ENCODE results near the gene HSDL2.
A peak's percentile ranks its signal among the peaks of the same experiment; 100 is the strongest.
"Not testable (repeated sequence)": the region's sequence is repeated elsewhere in the genome, so short reads cannot be mapped to it uniquely, and the experiment has no call there.

HSDL2 gene

DNA sequence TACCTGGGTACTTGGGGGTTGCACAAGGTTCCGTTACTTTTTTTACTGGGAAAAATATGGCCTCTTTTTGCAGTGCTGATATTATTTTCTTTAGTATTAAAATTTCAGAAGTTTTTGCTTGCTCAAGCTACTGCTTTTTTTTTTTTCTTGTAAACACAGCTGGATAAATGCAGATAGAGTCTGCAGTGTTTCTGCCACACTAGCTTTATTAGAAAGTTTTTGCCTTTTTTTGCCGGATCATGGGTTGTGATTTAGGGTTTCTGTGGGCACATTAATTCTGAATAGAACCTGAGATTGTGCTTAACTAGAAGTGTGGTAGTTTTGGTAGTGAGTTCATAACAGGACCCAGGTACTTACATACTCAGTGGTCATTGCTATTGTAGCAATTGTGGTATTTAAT lies 126.7 kb downstream of the HSDL2 start:
- H3K4me2 ChIP-seq (ENCODE audit: low read length, poor library complexity, severe bottlenecking), result no peak overlapping the region
- no peak overlapping the region for H3K23ac ChIP-seq (ENCODE audit: low read length in 2 of 2)
- H3K36me3 ChIP-seq (ENCODE audit: control insufficient read depth in 1 of 2, insufficient read depth in 2 of 2, low read depth in 1 of 2, low read length in 2 of 2), result no peaks in the 10 kb centered on the region
- DNase-seq, result no peak
- 73% methylated on average over 2 of the region's 2 CpGs for WGBS
- H2AFZ ChIP-seq (ENCODE audit: low read depth, low read length), result no peak overlapping the region
- no peak overlapping the region for H3K4ac ChIP-seq (ENCODE audit: low read depth in 1 of 2, low read length in 2 of 2)
- H3K4me1 ChIP-seq (ENCODE audit: control insufficient read depth, insufficient read depth, low read depth, low read length), result no peaks in the 10 kb centered on the region
- no peak overlapping the region for H2BK120ac ChIP-seq (ENCODE audit: low read depth, low read length)
- H2BK5ac ChIP-seq (ENCODE audit: low read depth, low read length, poor library complexity, severe bottlenecking), result no peak overlapping the region
- H3K27me3 ChIP-seq (ENCODE audit: control insufficient read depth in 1 of 2, insufficient read depth in 1 of 2, low read length in 2 of 2), result no peaks in the 10 kb centered on the region
- H4K8ac ChIP-seq (ENCODE audit: low read length), result no peak overlapping the region
- no peak overlapping the region for H3K4me3 ChIP-seq (ENCODE audit: insufficient read depth in 1 of 2, low read depth in 1 of 2, low read length in 2 of 2)
- H2BK15ac ChIP-seq (ENCODE audit: low read depth, poor library complexity, severe bottlenecking), result no peak overlapping the region
- H3K14ac ChIP-seq (ENCODE audit: low read length in 2 of 2), result no peak overlapping the region
- no peak overlapping the region for H3K27ac ChIP-seq (ENCODE audit: low read length, poor library complexity, severe bottlenecking)
- no peak overlapping the region for H3K9ac ChIP-seq (ENCODE audit: low read length)
- H2AK5ac ChIP-seq (ENCODE audit: low read length, severe bottlenecking), result no peak overlapping the region
- no peak overlapping the region for H3K18ac ChIP-seq (ENCODE audit: low read depth in 1 of 2, low read length in 2 of 2)
- no peaks in the 10 kb centered on the region for H3K9me3 ChIP-seq (ENCODE audit: control insufficient read depth, low read length)
- H2BK12ac ChIP-seq (ENCODE audit: low read length in 2 of 2), result no peak overlapping the region
- no peak overlapping the region for H4K91ac ChIP-seq (ENCODE audit: low read length)
- H3K79me1 ChIP-seq (replicated peaks; ENCODE audit: low read length, poor library complexity, severe bottlenecking), result peaks cover 29% of the 10 kb centered on the region

DNA sequence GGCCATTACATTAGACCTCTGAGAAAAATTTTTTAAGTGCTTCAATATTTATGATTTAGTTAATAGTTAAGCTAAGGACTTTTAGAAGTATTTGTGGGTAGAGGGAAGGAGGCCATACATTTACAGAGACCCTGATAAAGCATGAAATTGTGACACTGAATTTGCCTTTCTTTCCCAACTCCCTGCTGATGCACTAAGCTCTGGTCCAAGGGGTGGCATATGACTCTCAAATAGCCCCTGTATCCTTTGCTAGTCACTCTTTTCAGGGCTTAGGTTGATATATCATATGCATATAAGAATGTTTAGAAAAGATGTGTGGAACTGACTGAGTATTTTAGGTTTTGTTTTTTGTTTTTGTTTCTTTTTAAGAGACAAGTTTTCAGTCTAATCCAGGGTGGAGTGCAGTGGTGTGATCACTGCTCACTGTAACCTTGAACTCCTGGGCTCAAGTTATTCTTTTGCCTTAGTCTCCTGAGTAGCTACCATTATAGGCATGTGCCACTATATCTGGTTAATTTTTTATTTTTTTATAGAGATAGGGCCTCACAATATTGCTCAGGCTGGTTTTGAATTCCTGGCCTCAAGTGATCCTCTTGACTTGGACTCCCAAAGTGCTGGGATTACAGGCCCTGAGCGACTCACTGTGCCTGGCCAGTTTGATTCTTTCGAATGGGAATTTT lies 127.2 kb downstream of the HSDL2 start:
- no peaks in the 10 kb centered on the region for H3K36me3 ChIP-seq (ENCODE audit: control insufficient read depth in 1 of 2, insufficient read depth in 2 of 2, low read depth in 1 of 2, low read length in 2 of 2)
- H2BK12ac ChIP-seq (ENCODE audit: low read length in 2 of 2), result no peak overlapping the region
- no peak overlapping the region for H3K23ac ChIP-seq (ENCODE audit: low read length in 2 of 2)
- no peaks in the 10 kb centered on the region for H3K27me3 ChIP-seq (ENCODE audit: control insufficient read depth in 1 of 2, insufficient read depth in 1 of 2, low read length in 2 of 2)
- no peak overlapping the region for H2AFZ ChIP-seq (ENCODE audit: low read depth, low read length)
- H3K4me3 ChIP-seq (ENCODE audit: insufficient read depth in 1 of 2, low read depth in 1 of 2, low read length in 2 of 2), result no peak overlapping the region
- DNase-seq, result no peak
- no peak overlapping the region for H3K4ac ChIP-seq (ENCODE audit: low read depth in 1 of 2, low read length in 2 of 2)
- H3K9me3 ChIP-seq (ENCODE audit: control insufficient read depth, low read length), result no peaks in the 10 kb centered on the region
- H2BK5ac ChIP-seq (ENCODE audit: low read depth, low read length, poor library complexity, severe bottlenecking), result no peak overlapping the region
- no peak overlapping the region for H2BK120ac ChIP-seq (ENCODE audit: low read depth, low read length)
- H4K8ac ChIP-seq (ENCODE audit: low read length), result no peak overlapping the region
- H3K4me2 ChIP-seq (ENCODE audit: low read length, poor library complexity, severe bottlenecking), result no peak overlapping the region
- peaks cover 29% of the 10 kb centered on the region for H3K79me1 ChIP-seq (replicated peaks; ENCODE audit: low read length, poor library complexity, severe bottlenecking)
- no peak overlapping the region for H3K14ac ChIP-seq (ENCODE audit: low read length in 2 of 2)
- H3K9ac ChIP-seq (ENCODE audit: low read length), result no peak overlapping the region
- no peak overlapping the region for H2BK15ac ChIP-seq (ENCODE audit: low read depth, poor library complexity, severe bottlenecking)
- no peaks in the 10 kb centered on the region for H3K4me1 ChIP-seq (ENCODE audit: control insufficient read depth, insufficient read depth, low read depth, low read length)
- no peak overlapping the region for H4K91ac ChIP-seq (ENCODE audit: low read length)
- no peak overlapping the region for H2AK5ac ChIP-seq (ENCODE audit: low read length, severe bottlenecking)
- H3K27ac ChIP-seq (ENCODE audit: low read length, poor library complexity, severe bottlenecking), result peak overlapping the region; percentile 30
- no peak overlapping the region for H3K18ac ChIP-seq (ENCODE audit: low read depth in 1 of 2, low read length in 2 of 2)
- WGBS, result no CpG with 5 or more reads among the region's 2 CpGs

- Histone ChIP-seq H3K27ac (ENCODE audit: low read length, poor library complexity, severe bottlenecking) (no peak overlapping the region), H3K36me3 (ENCODE audit: control insufficient read depth in 1 of 2, insufficient read depth in 2 of 2, low read depth in 1 of 2, low read length in 2 of 2) (no peaks in the 10 kb centered on the region), H2AFZ (ENCODE audit: low read depth, low read length) (no peak overlapping the region), H2AK5ac (ENCODE audit: low read length, severe bottlenecking) (no peak overlapping the region), H3K14ac (ENCODE audit: low read length in 2 of 2) (no peak overlapping the region), H4K8ac (ENCODE audit: low read length) (no peak overlapping the region), H3K27me3 (ENCODE audit: control insufficient read depth in 1 of 2, insufficient read depth in 1 of 2, low read length in 2 of 2) (no peaks in the 10 kb centered on the region), H3K9ac (ENCODE audit: low read length) (no peak overlapping the region), H3K9me3 (ENCODE audit: control insufficient read depth, low read length) (no peaks in the 10 kb centered on the region), H2BK15ac (ENCODE audit: low read depth, poor library complexity, severe bottlenecking) (no peak overlapping the region), H3K79me1 (replicated peaks; ENCODE audit: low read length, poor library complexity, severe bottlenecking) (peaks cover 24% of the 10 kb centered on the region), H3K4me1 (ENCODE audit: control insufficient read depth, insufficient read depth, low read depth, low read length) (no peaks in the 10 kb centered on the region), H3K4ac (ENCODE audit: low read depth in 1 of 2, low read length in 2 of 2) (no peak overlapping the region), H3K4me2 (ENCODE audit: low read length, poor library complexity, severe bottlenecking) (no peak overlapping the region), H3K23ac (ENCODE audit: low read length in 2 of 2) (no peak overlapping the region), H4K91ac (ENCODE audit: low read length) (no peak overlapping the region), H3K4me3 (ENCODE audit: insufficient read depth in 1 of 2, low read depth in 1 of 2, low read length in 2 of 2) (no peak overlapping the region), H2BK12ac (ENCODE audit: low read length in 2 of 2) (no peak overlapping the region), H3K18ac (ENCODE audit: low read depth in 1 of 2, low read length in 2 of 2) (no peak overlapping the region), H2BK5ac (ENCODE audit: low read depth, low read length, poor library complexity, severe bottlenecking) (no peak overlapping the region), H2BK120ac (ENCODE audit: low read depth, low read length) (no peak overlapping the region)
- no CpG with 5 or more reads among the region's 2 CpGs for WGBS
- no peak for DNase-seq
Measured at GRCh38 chr9:112508377-112508776, 128.5 kb downstream of the HSDL2 start.

- not testable (repeated sequence) for H2BK5ac ChIP-seq (ENCODE audit: low read depth, low read length, poor library complexity, severe bottlenecking)
Measured at GRCh38 chr9:112512377-112512776, 132.5 kb downstream of the HSDL2 start.

More at GRCh38 chr9:112512377-112512776, 132.5 kb downstream of the HSDL2 start:
- H3K4me1 ChIP-seq (ENCODE audit: control insufficient read depth, insufficient read depth, low read depth, low read length); H3K4me3 ChIP-seq (ENCODE audit: insufficient read depth in 1 of 2, low read depth in 1 of 2, low read length in 2 of 2); DNase-seq; H3K9ac ChIP-seq (ENCODE audit: low read length); H3K18ac ChIP-seq (ENCODE audit: low read depth in 1 of 2, low read length in 2 of 2); H4K91ac ChIP-seq (ENCODE audit: low read length); H2AK5ac ChIP-seq (ENCODE audit: low read length, severe bottlenecking); H3K36me3 ChIP-seq (ENCODE audit: control insufficient read depth in 1 of 2, insufficient read depth in 2 of 2, low read depth in 1 of 2, low read length in 2 of 2); H2BK15ac ChIP-seq (ENCODE audit: low read depth, poor library complexity, severe bottlenecking); H4K8ac ChIP-seq (ENCODE audit: low read length); H2AFZ ChIP-seq (ENCODE audit: low read depth, low read length); H3K14ac ChIP-seq (ENCODE audit: low read length in 2 of 2); H3K4ac ChIP-seq (ENCODE audit: low read depth in 1 of 2, low read length in 2 of 2); H2BK120ac ChIP-seq (ENCODE audit: low read depth, low read length); H3K27ac ChIP-seq (ENCODE audit: low read length, poor library complexity, severe bottlenecking); H2BK12ac ChIP-seq (ENCODE audit: low read length in 2 of 2); H3K23ac ChIP-seq (ENCODE audit: low read length in 2 of 2); H3K9me3 ChIP-seq (ENCODE audit: control insufficient read depth, low read length); H3K27me3 ChIP-seq (ENCODE audit: control insufficient read depth in 1 of 2, insufficient read depth in 1 of 2, low read length in 2 of 2); H3K4me2 ChIP-seq (ENCODE audit: low read length, poor library complexity, severe bottlenecking): not testable (repeated sequence)
- H3K79me1 ChIP-seq (replicated peaks; ENCODE audit: low read length, poor library complexity, severe bottlenecking), result peaks cover 13% of the 10 kb centered on the region
- no CpG with 5 or more reads among the region's 4 CpGs for WGBS
